Left kidney (tissue), 2 donors: ENCODE measurements around the gene LRRC58. TPM values are rescaled to one million over a fixed set of nuclear protein-coding genes. Genes with fewer than 3 reads are reported as not detected.

Experiments
- DNase-seq: peaks from one replicate; pipeline ENCODE4 v3.0.0-alpha.2; 2013
- polyA plus RNA-seq: library from polyadenylated mRNA; unstranded; fragments of 120-200 nt; gene quantifications from one replicate; pipeline ENCODE4 v1.2.1, GENCODE V29; 2013; ENCODE audit not compliant: insufficient read length

Gene LRRC58
- polyA plus RNA-seq, 1 donor: 37.4 TPM

DNA sequence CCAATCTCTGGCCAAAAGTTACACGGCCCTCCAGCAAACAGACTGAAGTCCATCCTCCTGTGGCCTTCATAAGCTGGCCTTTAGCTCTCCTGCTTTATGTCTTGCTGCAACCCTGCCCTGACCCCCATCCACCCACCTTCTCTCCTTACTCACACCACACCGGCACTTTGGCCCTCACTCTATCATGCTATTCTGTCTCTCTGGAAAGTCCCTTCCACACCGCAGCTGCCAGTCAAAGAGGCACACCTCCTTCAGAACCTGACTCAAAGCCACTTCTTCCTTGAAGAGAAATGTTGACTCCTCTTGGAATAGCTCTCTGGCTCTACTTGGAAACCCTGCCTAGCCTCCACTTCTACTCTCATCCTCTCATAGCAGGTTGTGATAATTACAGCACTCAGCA lies 68.6 kb downstream of the LRRC58 start:
- DNase-seq: no peak

DNA sequence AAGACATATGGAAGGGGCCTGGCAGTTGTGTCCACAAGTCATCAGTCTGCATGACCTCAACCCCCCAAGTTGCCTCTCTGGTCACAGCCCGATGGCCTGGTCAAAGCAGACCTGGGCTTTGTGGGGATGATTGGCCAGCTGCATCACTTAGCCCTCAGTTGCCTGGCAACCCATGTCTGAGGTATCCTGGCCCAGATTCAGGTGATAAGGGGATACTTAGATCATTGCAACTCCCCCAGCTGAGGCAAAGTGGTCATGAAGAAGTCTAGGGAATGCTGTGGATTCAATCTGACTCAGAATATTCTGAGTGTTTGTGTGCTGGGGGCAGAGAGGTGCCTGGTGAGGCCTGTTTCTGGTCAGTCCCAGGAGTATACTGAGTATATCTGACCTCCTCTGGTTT lies 69.1 kb downstream of the LRRC58 start:
- DNase-seq: no peak

DNA sequence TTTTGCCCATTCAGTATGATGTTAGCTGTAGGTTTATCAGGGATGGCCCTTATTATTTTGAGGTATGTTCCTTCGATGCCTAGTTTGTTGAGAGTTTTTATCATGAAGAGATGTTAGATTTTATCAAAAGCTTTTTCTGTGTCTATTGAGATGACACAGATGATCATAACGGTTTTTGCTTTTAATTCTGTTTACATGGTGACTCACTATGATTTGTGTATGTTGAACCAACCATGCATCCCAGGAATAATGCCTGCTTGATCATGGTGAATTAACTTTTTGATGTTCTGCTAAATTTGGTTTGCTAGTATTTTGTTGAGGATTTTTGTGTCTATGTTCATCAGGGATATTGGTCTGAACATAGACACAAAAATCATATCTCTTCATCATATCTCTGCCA lies 72.4 kb downstream of the LRRC58 start:
- DNase-seq: no peak

DNA sequence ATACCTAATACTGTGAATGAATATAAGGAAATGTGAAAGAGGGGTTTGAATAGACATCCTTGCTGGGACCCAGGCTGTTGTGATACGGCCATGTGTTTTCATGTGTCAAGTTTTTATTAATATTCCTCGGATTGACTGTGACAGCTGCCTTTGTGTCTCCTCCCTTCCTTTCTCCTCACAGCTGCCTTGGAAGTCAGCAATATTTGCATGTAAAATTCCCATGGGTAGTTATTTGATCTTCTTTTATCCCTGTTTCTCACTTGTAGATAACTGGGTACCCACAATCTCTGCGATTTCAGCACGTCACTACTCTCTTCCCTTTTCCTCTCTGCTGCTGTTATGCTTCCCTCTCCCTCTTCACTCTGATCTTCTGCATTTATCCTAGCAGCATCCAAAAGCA lies 73.5 kb downstream of the LRRC58 start:
- no peak for DNase-seq

DNA sequence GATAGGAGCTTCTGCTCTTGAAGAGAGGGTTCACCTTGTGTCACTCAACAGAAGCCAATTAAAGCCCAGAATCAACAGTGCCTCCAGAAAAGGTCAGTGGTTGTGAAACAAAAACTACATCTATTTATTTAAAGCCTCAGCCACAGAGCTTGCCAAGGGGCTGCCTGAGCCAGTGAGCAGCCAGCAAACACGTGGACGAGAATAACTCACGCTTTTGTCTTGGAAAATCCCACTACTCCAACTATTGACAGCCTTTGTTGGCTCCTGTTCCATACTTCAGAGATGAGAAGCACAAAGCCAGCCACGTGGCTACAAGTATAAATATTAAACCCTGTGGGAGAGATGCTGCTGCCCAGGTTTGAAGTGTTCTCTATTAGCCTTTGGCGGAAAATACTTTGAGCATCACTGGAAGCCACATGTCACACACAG lies 74.4 kb downstream of the LRRC58 start:
- DNase-seq: no peak

Other genes with a start within 250 kb of the LRRC58 start
- 3.4 TPM for gene GPR156, start 64.1 kb downstream of the LRRC58 start, polyA plus RNA-seq
- gene FSTL1, start 101.6 kb upstream of the LRRC58 start, polyA plus RNA-seq: 519 TPM
- gene NDUFB4, start 247.0 kb upstream of the LRRC58 start, polyA plus RNA-seq: 167 TPM